Endothelial cell of umbilical vein (primary cell): ENCODE results near the gene MATN1. TPM values are rescaled to one million over a fixed set of nuclear protein-coding genes. Genes with fewer than 3 reads are reported as not detected.

ENCODE experiments used
- BruUV-seq: library from RNA; stranded (reverse); fragments of 400-500 nt; replicated peaks from 2 replicates; lab custom pipeline; 2021; lab: Mats Ljungman, UMichigan
- CTCF ChIA-PET: fragments of 300-600, 350-600 bp; sonication (Branson Sonifier 250); formaldehyde crosslinking; loops from one replicate; lab custom pipeline; 2021; ENCODE audit warnings: antibody characterized with exemption, inconsistent platforms; lab: Charles Lee
- POLR2A ChIA-PET: fragments of 300-600, 350-600 bp; sonication (Branson Sonifier 250); formaldehyde crosslinking; loops from one replicate; lab custom pipeline; 2021; ENCODE audit warnings: antibody characterized with exemption, inconsistent platforms; lab: Charles Lee
- DNase-seq: peaks from one replicate; pipeline ENCODE4 v3.0.0-alpha.2; 2011; ENCODE audit warnings: low read depth, low spot score
- FAIRE-seq: peaks from 2 replicates; lab custom pipeline; 2011; peaks lifted over from hg19 to GRCh38; lab: Jason Lieb, UNC
- H2AFZ ChIP-seq: 2 replicates; pipeline ENCODE4 v1.6.0; 2012; ENCODE audit warnings: low read depth, low read length, control low read depth, inconsistent platforms
- H3K27ac ChIP-seq: 2 replicates; pipeline ENCODE4 v1.5.1; 2011; ENCODE audit warnings: low read depth, mild to moderate bottlenecking, control low read depth, low read length, moderate library complexity; ENCODE audit not compliant: insufficient read depth
- H3K27me3 ChIP-seq, 2 experiments: 2 replicates each; pipeline versions ENCODE4 v1.6.0 to v1.6.1; 2011; ENCODE audit warnings: low read length in 2 of 2, mixed read lengths in 1 of 2; ENCODE audit not compliant: control insufficient read depth in 2 of 2, insufficient read depth in 2 of 2
- H3K36me3 ChIP-seq, 2 experiments: 2 replicates in 1 of 2; 3 replicates in 1 of 2; pipeline ENCODE4 v1.5.1; 2011; ENCODE audit warnings: low read length in 2 of 2, mild to moderate bottlenecking in 1 of 2, moderate library complexity in 1 of 2; ENCODE audit not compliant: control insufficient read depth in 2 of 2, insufficient read depth in 2 of 2; ENCODE audit errors: extremely low read depth in 1 of 2
- H3K4me1 ChIP-seq: 3 replicates; pipeline ENCODE4 v1.5.1; 2011; ENCODE audit warnings: mild to moderate bottlenecking, low read length; ENCODE audit not compliant: control insufficient read depth, insufficient read depth; ENCODE audit errors: extremely low read depth
- H3K4me2 ChIP-seq: 2 replicates; pipeline ENCODE4 v1.6.1; 2011; ENCODE audit warnings: low read length, control low read depth, mixed read lengths; ENCODE audit not compliant: insufficient read depth
- H3K4me3 ChIP-seq, 3 experiments: fragments of 200-600 bp in 1 of 3; sonication (generic), shearing (Covaris generic) in 1 of 3; replicated peaks in 1 of 3; 2 replicates each; pipeline ENCODE4 v1.5.1; 2011 to 2016; ENCODE audit warnings: control low read depth in 3 of 3, low read length in 3 of 3, mild to moderate bottlenecking in 2 of 3, inconsistent platforms in 1 of 3, low read depth in 1 of 3, moderate library complexity in 1 of 3; ENCODE audit not compliant: insufficient read depth in 1 of 3
- H3K79me2 ChIP-seq: 2 replicates; pipeline ENCODE4 v1.6.0; 2012; ENCODE audit warnings: low read length, inconsistent platforms; ENCODE audit not compliant: control insufficient read depth, insufficient read depth
- H3K9ac ChIP-seq: replicated peaks from 2 replicates; pipeline ENCODE3; 2011; ENCODE audit warnings: low read length, control low read depth; ENCODE audit not compliant: insufficient read depth; ENCODE audit errors: extremely low read depth
- H3K9me1 ChIP-seq: replicated peaks from 3 replicates; pipeline ENCODE4 v1.6.0; 2011; ENCODE audit warnings: mild to moderate bottlenecking, low read length; ENCODE audit not compliant: control insufficient read depth, insufficient read depth; ENCODE audit errors: extremely low read depth
- H3K9me3 ChIP-seq: replicated peaks from 2 replicates; pipeline ENCODE4 v1.5.1; 2012; ENCODE audit warnings: low read length, inconsistent platforms; ENCODE audit not compliant: control insufficient read depth, insufficient read depth
- H4K20me1 ChIP-seq: replicated peaks from 2 replicates; pipeline ENCODE3; 2011; ENCODE audit warnings: mild to moderate bottlenecking, low read length; ENCODE audit not compliant: control insufficient read depth, insufficient read depth; ENCODE audit errors: extremely low read depth
- EZH2 ChIP-seq: IDR thresholded peaks from 2 replicates; pipeline ENCODE4 v1.6.1; 2012; ENCODE audit warnings: borderline replicate concordance, low read depth, mild to moderate bottlenecking, moderate library complexity, low read length, inconsistent platforms; ENCODE audit not compliant: severe bottlenecking
- FOS ChIP-seq: IDR thresholded peaks from 2 replicates; pipeline ENCODE4 v1.6.1; 2011; ENCODE audit warnings: mild to moderate bottlenecking, low read length, moderate library complexity, borderline replicate concordance; ENCODE audit not compliant: insufficient read depth
- GATA2 ChIP-seq: IDR thresholded peaks from 2 replicates; pipeline ENCODE4 v1.7.0; 2011; ENCODE audit warnings: low read depth, mild to moderate bottlenecking, moderate library complexity, mixed read lengths, low read length; ENCODE audit not compliant: insufficient read length, insufficient read depth
- JUN ChIP-seq: IDR thresholded peaks from 2 replicates; pipeline ENCODE4 v1.6.1; 2011; ENCODE audit warnings: borderline replicate concordance, low read depth; ENCODE audit not compliant: insufficient read length, insufficient read depth
- MYC ChIP-seq: IDR thresholded peaks from one replicate; pipeline ENCODE4 v1.6.1; 2011; ENCODE audit warnings: mild to moderate bottlenecking, low read depth, low read length
- POLR2A ChIP-seq: IDR thresholded peaks from 2 replicates; pipeline ENCODE4 v1.6.1; 2012; ENCODE audit warnings: low read depth, mild to moderate bottlenecking, control low read depth, low read length
- POLR2AphosphoS5 ChIP-seq: IDR thresholded peaks from 2 replicates; pipeline ENCODE4 v1.6.1; 2012; ENCODE audit warnings: low read depth, mild to moderate bottlenecking, control low read depth, low read length, moderate library complexity; ENCODE audit not compliant: insufficient read depth
- dilution Hi-C: fragments of 300-500 bp; cut with MboI; formaldehyde crosslinking; loops from one replicate; pipeline ENCODE4 v1.15.0; 2019; ENCODE audit warnings: low sequenced_read_pairs; ENCODE audit not compliant: extremely low pct_ligation_motif_present
- intact Hi-C: fragments of 100-400 bp; cut with micrococcal nuclease; formaldehyde crosslinking; loops from one replicate; pipeline ENCODE4 v1.10.0; 2022
- polyA plus RNA-seq, 4 experiments: library from polyadenylated mRNA; depleted of rRNA in 3 of 4; stranded (reverse) in 3 of 4; unstranded in 1 of 4; fragments of >200 nt; gene quantifications; 2 replicates each; pipeline versions ENCODE4 v1.2.1 to v1.2.3, GENCODE V29; 2011 to 2012; ENCODE audit warnings: missing spikeins in 1 of 4
- total RNA-seq: library from RNA; stranded (reverse); gene quantifications from 2 replicates; pipeline ENCODE4 v1.2.3, GENCODE V29; 2021
- TF ChIP-seq, protein P1 (sequence below), 2 donors: IDR thresholded peaks; 1 replicate in 1 of 2; 2 replicates in 1 of 2; pipeline ENCODE4 v1.5.1; 2011; ENCODE audit warnings: low read length in 2 of 2, mild to moderate bottlenecking in 2 of 2, moderate library complexity in 2 of 2, control low read depth in 1 of 2, inconsistent platforms in 1 of 2, low read depth in 1 of 2; ENCODE audit not compliant: insufficient read depth in 1 of 2; ENCODE audit errors: extremely low read depth in 1 of 2
- TF ChIP-seq, protein P2 (sequence below): IDR thresholded peaks from 2 replicates; pipeline ENCODE4 v1.6.1; 2011; ENCODE audit not compliant: insufficient read depth, insufficient read length

The MATN1 gene
- total and polyA plus RNA-seq, 2 donors (not counting 3 experiments of a cell fraction or from before 2014, with no cell fraction given): 0.29 to 0.36 TPM

DNA sequence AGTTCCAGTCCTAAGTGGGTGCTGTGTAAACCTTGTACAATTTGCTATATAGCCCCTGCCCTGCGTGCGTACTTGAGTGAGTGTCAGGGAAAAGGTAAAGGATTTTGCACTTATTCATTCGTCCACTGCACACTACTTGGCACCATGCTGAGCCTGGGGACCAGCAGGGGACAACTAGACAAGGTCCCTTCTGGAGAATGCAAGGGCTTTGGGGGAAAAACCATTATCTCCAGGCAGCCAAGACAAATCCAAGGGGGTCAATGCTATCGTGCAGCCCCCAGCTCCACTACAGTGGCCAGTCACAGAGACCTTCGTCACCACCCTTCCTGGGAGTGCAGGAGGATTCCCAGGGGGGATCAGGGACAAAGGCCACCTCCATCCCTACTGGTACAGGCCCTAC lies 39.7 kb downstream of the MATN1 start:
- Histone ChIP-seq H3K4me3 (no peak overlapping the region), H3K79me2 (no peaks in the 10 kb centered on the region), H3K27me3 (peaks cover 26 to 27% of the 10 kb centered on the region in 2 experiments), H3K36me3 (no peaks in the 10 kb centered on the region), H3K27ac (no peak overlapping the region), H3K9ac (no peak overlapping the region), H2AFZ (no peak overlapping the region), H3K9me1 (no peaks in the 10 kb centered on the region), H3K4me1 (no peaks in the 10 kb centered on the region), H3K9me3 (no peaks in the 10 kb centered on the region), H4K20me1 (no peaks in the 10 kb centered on the region), H3K4me2 (no peak overlapping the region)
- dilution Hi-C loops: no loop called here
- DNase-seq (no peak), FAIRE-seq (no peak)
- no peak for TF ChIP-seq FOS
- no peak for TF ChIP-seq JUN
- no peak for TF ChIP-seq EZH2
- TF ChIP-seq, protein P1, sequence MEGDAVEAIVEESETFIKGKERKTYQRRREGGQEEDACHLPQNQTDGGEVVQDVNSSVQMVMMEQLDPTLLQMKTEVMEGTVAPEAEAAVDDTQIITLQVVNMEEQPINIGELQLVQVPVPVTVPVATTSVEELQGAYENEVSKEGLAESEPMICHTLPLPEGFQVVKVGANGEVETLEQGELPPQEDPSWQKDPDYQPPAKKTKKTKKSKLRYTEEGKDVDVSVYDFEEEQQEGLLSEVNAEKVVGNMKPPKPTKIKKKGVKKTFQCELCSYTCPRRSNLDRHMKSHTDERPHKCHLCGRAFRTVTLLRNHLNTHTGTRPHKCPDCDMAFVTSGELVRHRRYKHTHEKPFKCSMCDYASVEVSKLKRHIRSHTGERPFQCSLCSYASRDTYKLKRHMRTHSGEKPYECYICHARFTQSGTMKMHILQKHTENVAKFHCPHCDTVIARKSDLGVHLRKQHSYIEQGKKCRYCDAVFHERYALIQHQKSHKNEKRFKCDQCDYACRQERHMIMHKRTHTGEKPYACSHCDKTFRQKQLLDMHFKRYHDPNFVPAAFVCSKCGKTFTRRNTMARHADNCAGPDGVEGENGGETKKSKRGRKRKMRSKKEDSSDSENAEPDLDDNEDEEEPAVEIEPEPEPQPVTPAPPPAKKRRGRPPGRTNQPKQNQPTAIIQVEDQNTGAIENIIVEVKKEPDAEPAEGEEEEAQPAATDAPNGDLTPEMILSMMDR (IDR thresholded peaks at IDR 0.05; ENCODE audit: extremely low read depth in 1 of 2, insufficient read depth in 1 of 2, low read depth in 1 of 2, low read length in 2 of 2): no peak
- no peak for TF ChIP-seq POLR2A
- TF ChIP-seq MYC: no peak
- no peak for TF ChIP-seq GATA2
- TF ChIP-seq, protein P2, sequence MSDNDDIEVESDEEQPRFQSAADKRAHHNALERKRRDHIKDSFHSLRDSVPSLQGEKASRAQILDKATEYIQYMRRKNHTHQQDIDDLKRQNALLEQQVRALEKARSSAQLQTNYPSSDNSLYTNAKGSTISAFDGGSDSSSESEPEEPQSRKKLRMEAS: no peak
- TF ChIP-seq POLR2AphosphoS5: no peak
- intact Hi-C loops: no loop called here
- no TSS peak for BruUV-seq
- CTCF ChIA-PET: no interaction called here
- POLR2A ChIA-PET: no interaction called here
